ENCODE results near the gene NAGPA. TPM values are rescaled to one million over a fixed set of nuclear protein-coding genes. Genes with fewer than 3 reads are reported as not detected.
A peak's percentile ranks its signal among the peaks of the same experiment; 100 is the strongest.

Gene NAGPA
- total and polyA plus RNA-seq, 2 of the 8 experiments (the other 6 are each of a cell fraction or from before 2014, with no cell fraction given) = 10.1 to 13.2 TPM

DNA sequence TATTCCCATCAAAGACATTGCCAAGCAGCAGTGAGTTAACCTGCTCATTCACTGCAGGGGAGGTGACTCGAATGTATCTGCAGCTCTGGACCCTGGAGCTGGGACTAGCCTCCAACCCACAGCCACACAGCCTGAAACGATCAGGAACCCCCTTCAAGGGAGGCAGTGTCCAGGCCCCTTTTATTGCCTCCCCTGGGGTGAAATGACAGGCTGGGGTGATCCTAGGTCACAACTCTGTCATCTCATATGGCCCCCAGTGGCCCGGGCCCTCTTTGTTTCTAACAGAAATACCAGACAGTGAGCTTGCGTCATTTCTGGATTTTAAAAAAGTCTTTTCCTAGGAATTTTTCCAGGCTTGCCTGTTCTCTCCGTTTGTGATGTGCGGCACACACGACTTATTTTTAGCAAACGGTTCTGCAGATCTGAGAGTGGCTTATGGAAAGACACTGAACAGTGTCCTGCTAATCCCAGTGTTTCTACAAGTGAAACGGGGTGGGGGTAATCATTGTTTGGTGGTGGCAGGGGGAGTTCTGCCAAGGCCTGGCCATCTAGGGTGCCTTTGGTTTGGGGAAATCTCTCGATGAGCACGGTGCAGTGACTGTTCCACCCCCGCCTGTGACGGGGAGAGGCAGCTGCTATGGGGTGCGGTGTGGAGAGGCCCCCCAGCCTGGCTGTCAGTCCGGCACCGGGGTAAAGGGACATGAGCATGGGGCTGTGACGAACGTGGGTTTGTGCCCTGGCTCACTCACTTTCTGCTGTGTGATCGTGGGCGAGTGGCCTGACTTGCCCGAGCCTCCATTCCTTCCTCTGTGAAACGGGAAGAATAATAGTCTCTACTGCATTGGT lies 27.2 kb downstream of the NAGPA start:
- POLR2A ChIA-PET (ENCODE audit: partially characterized antibody) = interaction anchor here (1.2 kb wide), 1 partner anchor 19 kb away, joined by 3 read pairs; no protein-coding TSS in a partner anchor
- H3K36me3 ChIP-seq (ENCODE audit: control insufficient read depth in 2 of 4, insufficient read depth in 4 of 4, low read length in 3 of 4) = no peaks in the 10 kb centered on the region
- H3K27me3 ChIP-seq (replicated peaks in 1 of 4; ENCODE audit: control insufficient read depth in 3 of 4, extremely low read depth in 1 of 4, insufficient read depth in 3 of 4, low read length in 3 of 4) = no peaks in the 10 kb centered on the region
- no peak overlapping the region for H3K27ac ChIP-seq (ENCODE audit: low read depth, low read length)
- H3K9ac ChIP-seq (replicated peaks in 1 of 4; ENCODE audit: extremely low read depth in 1 of 4, low read depth in 3 of 4, low read length in 3 of 4) = no peak overlapping the region
- DNase-seq (ENCODE audit: low read depth in 1 of 2, low spot score in 2 of 2) (no peak), FAIRE-seq (no peak)
- no peak overlapping the region for H3K4me2 ChIP-seq (ENCODE audit: insufficient read depth in 1 of 2, low read depth in 2 of 2, low read length in 2 of 2)
- no peaks in the 10 kb centered on the region for H3K9me3 ChIP-seq (ENCODE audit: insufficient read depth in 2 of 2, low read depth in 1 of 2, low read length in 1 of 2)
- H3K79me2 ChIP-seq (ENCODE audit: control insufficient read depth in 1 of 2, insufficient read depth in 2 of 2, low read length in 2 of 2) = no peaks in the 10 kb centered on the region
- H2BK5ac ChIP-seq (ENCODE audit: low read depth, low read length) = no peak overlapping the region
- H3K56ac ChIP-seq (replicated peaks; ENCODE audit: insufficient read length, low read depth, low read length) = no peak overlapping the region
- no peak overlapping the region for H3K4ac ChIP-seq (replicated peaks; ENCODE audit: insufficient read length, low read depth, low read length)
- H3K4me3 ChIP-seq (ENCODE audit: extremely low read depth in 1 of 4, insufficient read depth in 2 of 4, low read depth in 3 of 4, low read length in 4 of 4) = no peak overlapping the region
- no peaks in the 10 kb centered on the region; the same call in 1 of the 2 replicates for H3K79me1 ChIP-seq (ENCODE audit: low read depth, low read length)
- peaks cover 0 to 3% (median 0%) of the 10 kb centered on the region in 4 experiments; a peak in 2 of 7 replicates for H3K4me1 ChIP-seq (replicated peaks in 1 of 4; ENCODE audit: control insufficient read depth in 3 of 4, insufficient read depth in 4 of 4, low read length in 3 of 4)
- no peak overlapping the region for H2BK12ac ChIP-seq (ENCODE audit: low read depth, low read length)
- no peak overlapping the region for H2BK120ac ChIP-seq (replicated peaks; ENCODE audit: low read depth, low read length)
- no peak overlapping the region for H3K18ac ChIP-seq (ENCODE audit: extremely low read depth, low read length)
- no peaks in the 10 kb centered on the region for H3K23me2 ChIP-seq (ENCODE audit: low read depth, low read length)
- TF ChIP-seq, protein P1, sequence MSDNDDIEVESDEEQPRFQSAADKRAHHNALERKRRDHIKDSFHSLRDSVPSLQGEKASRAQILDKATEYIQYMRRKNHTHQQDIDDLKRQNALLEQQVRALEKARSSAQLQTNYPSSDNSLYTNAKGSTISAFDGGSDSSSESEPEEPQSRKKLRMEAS (IDR thresholded peaks at IDR 0.05) = no peak
- no peak for TF ChIP-seq KDM5A (IDR thresholded peaks at IDR 0.05; ENCODE audit: low read length)
- CTCF ChIA-PET (ENCODE audit: partially characterized antibody) = interaction anchor here (0.6 to 1.3 kb wide), 4 partner anchors 8 to 1011 kb away, joined by 3 read pairs; no protein-coding TSS in a partner anchor
- H4K5ac ChIP-seq (ENCODE audit: insufficient read length, low read depth, low read length) = no peak overlapping the region
- H3K23ac ChIP-seq (ENCODE audit: insufficient read length) = no peak overlapping the region
- H4K91ac ChIP-seq (replicated peaks; ENCODE audit: insufficient read length, low read length) = peak overlapping the region; percentile 40
- H4K8ac ChIP-seq (ENCODE audit: extremely low read depth, insufficient read depth, low read length) = no peak overlapping the region
- H2BK15ac ChIP-seq (ENCODE audit: low read length) = no peak overlapping the region
- WGBS, 2 experiments (ENCODE audit: extremely low coverage in 1 of 2, insufficient coverage in 1 of 2, insufficient read length in 1 of 2, insufficient replicate concordance in 2 of 2, low coverage in 1 of 2, low lambda C conversion rate in 2 of 2, missing lambda C conversion rate in 1 of 2) = 88% methylated on average over 22 of the region's 22 CpGs; no CpG with 5 or more reads in 1 of the 2 experiments
- H2BK20ac ChIP-seq (ENCODE audit: low read length) = no peak overlapping the region
- H4K20me1 ChIP-seq (replicated peaks in 1 of 2; ENCODE audit: control insufficient read depth in 1 of 2, insufficient read depth in 2 of 2, low read length in 2 of 2) = no peaks in the 10 kb centered on the region
- no peak overlapping the region for H2AK5ac ChIP-seq (ENCODE audit: low read depth, low read length)
- H2AFZ ChIP-seq (ENCODE audit: low read length) = no peak overlapping the region
- H3K14ac ChIP-seq (ENCODE audit: insufficient read length) = no peak overlapping the region

Data from H1 (cell line).